GM19455 (cell line): ENCODE data around the gene CDH11.

ENCODE experiments used
- ATAC-seq: cut with Tn5 transposase; IDR thresholded peaks from one replicate; pipeline ENCODE4 v1.9.1; 2021; ENCODE audit not compliant: unreplicated experiment

CDH11 gene

GRCh38 chr16:65071433-65072311 is 50.2 kb downstream of the CDH11 start:
- ATAC-seq = no peak

GRCh38 chr16:65070831-65071432 is 50.9 kb downstream of the CDH11 start:
- ATAC-seq = no peak

- ATAC-seq = no peak
Measured at GRCh38 chr16:65069766-65070165, 52.1 kb downstream of the CDH11 start.

- no peak for ATAC-seq
Measured at GRCh38 chr16:65069065-65069464, 52.8 kb downstream of the CDH11 start.

GRCh38 chr16:65068151-65068740 is 53.6 kb downstream of the CDH11 start:
- no peak for ATAC-seq

GRCh38 chr16:65066651-65067050 is 55.2 kb downstream of the CDH11 start:
- ATAC-seq = no peak

GRCh38 chr16:65065031-65065430 is 56.8 kb downstream of the CDH11 start:
- no peak for ATAC-seq

- ATAC-seq = no peak
Measured at GRCh38 chr16:65064131-65064530, 57.7 kb downstream of the CDH11 start.

GRCh38 chr16:65062736-65063583 is 58.9 kb downstream of the CDH11 start:
- ATAC-seq = no peak

- no peak for ATAC-seq
Measured at GRCh38 chr16:65061935-65062518, 59.8 kb downstream of the CDH11 start.

- ATAC-seq = no peak
Measured at GRCh38 chr16:65061263-65061662, 60.6 kb downstream of the CDH11 start.

- ATAC-seq = no peak
Measured at GRCh38 chr16:65059406-65059980, 62.4 kb downstream of the CDH11 start.

GRCh38 chr16:65057184-65057583 is 64.7 kb downstream of the CDH11 start:
- ATAC-seq = no peak

GRCh38 chr16:65054457-65054856 is 67.4 kb downstream of the CDH11 start:
- ATAC-seq = no peak

GRCh38 chr16:65049679-65050078 is 72.2 kb downstream of the CDH11 start:
- no peak for ATAC-seq

GRCh38 chr16:65045961-65046360 is 75.9 kb downstream of the CDH11 start:
- no peak for ATAC-seq

- ATAC-seq = no peak
Measured at GRCh38 chr16:65044873-65045272, 77.0 kb downstream of the CDH11 start.

- no peak for ATAC-seq
Measured at GRCh38 chr16:65044026-65044425, 77.8 kb downstream of the CDH11 start.

GRCh38 chr16:65042438-65043365 is 79.2 kb downstream of the CDH11 start:
- no peak for ATAC-seq
